Choroid plexus epithelial cell (primary cell): Measurements from ENCODE around the gene MAFF.

ENCODE experiments used
- DNase-seq: peaks from one replicate; pipeline ENCODE4 v3.0.0-alpha.2; 2010; ENCODE audit warnings: low read depth
- H3K4me3 ChIP-seq: 2 replicates; pipeline ENCODE4 v1.5.1; 2011; ENCODE audit warnings: low read depth, mild to moderate bottlenecking, control low read depth, low read length, moderate library complexity
- TF ChIP-seq, protein P1 (sequence below): conservative IDR thresholded peaks from 2 replicates; pipeline ENCODE4 v1.5.1; 2011; ENCODE audit warnings: low read depth, mild to moderate bottlenecking, control low read depth, inconsistent platforms, low read length, moderate library complexity

MAFF gene

DNA sequence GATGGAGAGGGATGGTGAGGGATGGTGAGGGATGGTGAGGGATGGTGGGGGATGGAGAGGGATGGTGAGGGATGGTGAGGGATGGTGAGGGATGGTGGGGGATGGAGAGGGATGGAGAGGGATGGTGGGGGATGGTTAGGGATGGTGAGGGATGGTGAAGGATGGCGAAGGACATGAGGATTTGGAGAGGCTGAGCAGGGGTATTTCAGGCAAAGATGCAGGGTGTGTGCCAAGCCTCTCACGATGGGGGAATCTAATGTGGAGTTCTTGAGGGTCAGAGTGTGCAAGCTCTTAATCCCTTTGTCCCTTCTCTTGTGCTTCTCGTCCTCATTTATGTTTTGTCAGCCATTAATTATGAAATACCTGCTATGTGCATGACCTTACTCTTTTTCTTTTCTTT is 12.7 kb upstream of the MAFF start:
- no peak overlapping the region for H3K4me3 ChIP-seq
- TF ChIP-seq, protein P1, sequence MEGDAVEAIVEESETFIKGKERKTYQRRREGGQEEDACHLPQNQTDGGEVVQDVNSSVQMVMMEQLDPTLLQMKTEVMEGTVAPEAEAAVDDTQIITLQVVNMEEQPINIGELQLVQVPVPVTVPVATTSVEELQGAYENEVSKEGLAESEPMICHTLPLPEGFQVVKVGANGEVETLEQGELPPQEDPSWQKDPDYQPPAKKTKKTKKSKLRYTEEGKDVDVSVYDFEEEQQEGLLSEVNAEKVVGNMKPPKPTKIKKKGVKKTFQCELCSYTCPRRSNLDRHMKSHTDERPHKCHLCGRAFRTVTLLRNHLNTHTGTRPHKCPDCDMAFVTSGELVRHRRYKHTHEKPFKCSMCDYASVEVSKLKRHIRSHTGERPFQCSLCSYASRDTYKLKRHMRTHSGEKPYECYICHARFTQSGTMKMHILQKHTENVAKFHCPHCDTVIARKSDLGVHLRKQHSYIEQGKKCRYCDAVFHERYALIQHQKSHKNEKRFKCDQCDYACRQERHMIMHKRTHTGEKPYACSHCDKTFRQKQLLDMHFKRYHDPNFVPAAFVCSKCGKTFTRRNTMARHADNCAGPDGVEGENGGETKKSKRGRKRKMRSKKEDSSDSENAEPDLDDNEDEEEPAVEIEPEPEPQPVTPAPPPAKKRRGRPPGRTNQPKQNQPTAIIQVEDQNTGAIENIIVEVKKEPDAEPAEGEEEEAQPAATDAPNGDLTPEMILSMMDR = no peak

DNA sequence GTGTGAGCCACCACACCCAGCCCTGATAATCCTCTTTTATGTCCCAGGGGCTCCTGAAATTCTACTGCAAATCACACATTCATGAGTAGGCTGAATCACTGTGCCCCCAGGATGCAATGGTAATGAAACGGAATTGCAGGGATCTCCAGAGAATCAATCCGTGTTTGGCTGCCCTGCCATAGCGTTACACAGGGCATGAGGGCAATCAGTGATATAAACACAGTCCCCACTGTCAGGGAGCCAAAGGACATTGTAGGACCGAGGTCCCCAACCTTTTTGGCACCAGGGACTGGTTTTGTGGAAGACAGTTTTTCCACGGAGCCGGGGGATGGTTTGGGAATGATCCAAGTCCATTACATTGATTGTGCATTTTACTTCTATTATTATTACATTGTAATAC is 11.2 kb upstream of the MAFF start:
- TF ChIP-seq, protein P1 = no peak
- no peak for DNase-seq

More for the DNA sequence above, 12.7 kb upstream of the MAFF start:
- DNase-seq = no peak

DNA sequence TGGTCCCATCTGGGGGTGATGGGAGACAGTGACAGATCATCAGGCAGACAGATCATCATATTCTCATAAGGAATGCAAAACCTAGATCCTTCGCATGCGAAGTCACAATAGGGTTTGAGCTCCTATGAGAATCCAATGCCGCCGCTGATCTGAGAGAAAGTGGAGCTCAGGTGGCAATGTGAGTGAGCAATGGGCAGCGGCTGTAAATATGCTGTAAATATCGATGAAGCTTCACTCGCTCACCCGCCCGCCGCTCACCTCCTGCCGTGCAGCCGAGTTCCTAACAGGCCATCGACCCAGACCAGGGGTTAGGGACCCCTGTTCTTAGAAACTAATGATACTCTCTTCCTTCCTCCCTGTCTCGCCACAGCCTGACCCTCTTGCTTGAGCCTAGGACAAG is 10.7 kb upstream of the MAFF start:
- TF ChIP-seq, protein P1 = no peak
- no peak overlapping the region for H3K4me3 ChIP-seq
- no peak for DNase-seq

More for the DNA sequence above, 11.2 kb upstream of the MAFF start:
- H3K4me3 ChIP-seq = no peak overlapping the region

DNA sequence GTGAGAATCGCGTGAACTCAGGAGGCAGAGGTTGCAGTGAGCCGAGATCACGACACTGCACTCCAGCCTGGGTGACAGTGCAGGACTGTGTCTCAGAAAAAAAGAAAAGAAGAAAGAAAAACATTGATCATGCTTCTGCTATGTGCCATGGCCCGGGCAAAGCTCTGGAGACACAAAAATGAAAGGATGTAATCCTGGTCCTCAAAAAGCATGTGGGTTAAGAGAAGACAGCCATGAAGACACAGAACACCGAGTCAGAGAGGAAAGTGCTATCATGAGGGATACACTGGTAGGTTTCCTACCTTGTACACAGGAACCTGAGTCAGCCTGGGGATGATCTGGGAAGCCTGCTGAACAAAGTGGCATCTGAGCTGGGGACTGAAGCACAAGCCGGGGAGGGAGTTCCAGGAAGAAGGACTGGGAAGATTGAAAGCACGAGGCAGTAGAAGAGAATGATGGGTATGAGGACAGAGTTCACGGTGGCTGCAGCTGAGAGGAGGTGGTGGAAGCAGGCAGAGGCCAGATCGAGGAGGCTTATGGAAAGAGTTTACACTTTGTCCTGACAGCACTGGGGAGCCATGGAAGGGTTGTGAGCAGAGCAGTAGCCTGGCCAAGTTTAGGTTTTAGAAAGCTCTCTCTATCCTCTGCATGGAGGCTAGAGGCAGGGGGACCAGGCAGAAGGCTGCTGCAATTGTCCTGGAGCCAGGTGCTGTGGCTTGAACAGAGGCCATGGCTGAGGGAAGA is 9.9 kb upstream of the MAFF start:
- TF ChIP-seq, protein P1 = no peak
- no peak overlapping the region for H3K4me3 ChIP-seq
- DNase-seq = no peak

DNA sequence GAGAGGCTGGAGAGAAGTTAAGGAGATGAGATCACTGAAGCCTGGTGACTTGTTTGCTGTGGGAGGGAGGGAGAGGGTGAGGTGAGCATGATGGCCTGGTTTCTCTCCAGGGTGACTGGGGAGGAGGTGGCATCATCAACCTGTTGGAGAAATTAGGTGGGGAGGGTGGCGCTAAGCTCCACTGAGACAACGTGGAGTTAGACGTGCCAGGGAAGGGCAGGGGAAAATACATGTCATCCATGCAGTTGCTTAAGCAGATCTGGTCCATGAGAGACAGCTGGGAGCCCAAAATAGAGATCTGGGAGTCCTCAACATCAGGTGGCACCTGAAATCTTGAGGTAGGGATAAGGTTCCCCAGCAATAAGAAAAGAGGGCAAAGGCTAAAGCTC is 9.3 kb upstream of the MAFF start:
- TF ChIP-seq, protein P1 = no peak
- no peak overlapping the region for H3K4me3 ChIP-seq
- no peak for DNase-seq

DNA sequence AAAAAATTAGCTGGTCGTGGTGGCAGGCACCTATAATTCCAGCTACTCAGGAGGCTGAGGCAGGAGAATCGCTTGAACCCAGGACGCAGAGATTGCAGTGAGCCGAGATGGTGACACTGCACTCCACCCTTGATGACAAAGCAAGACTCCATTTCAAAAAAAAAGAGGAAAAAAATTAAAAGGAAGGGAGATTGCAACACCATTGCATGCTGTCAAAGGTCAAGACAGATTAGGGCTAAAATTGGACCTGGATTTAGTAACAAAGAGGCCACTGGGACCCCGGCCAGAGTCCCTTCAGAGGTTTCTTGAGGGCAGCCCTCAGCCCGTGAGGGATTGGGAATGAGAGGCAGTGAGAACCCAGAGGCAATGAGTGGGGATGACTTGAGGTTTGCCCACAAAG is 8.2 kb upstream of the MAFF start:
- no peak for DNase-seq
- no peak overlapping the region for H3K4me3 ChIP-seq
- TF ChIP-seq, protein P1 = no peak

DNA sequence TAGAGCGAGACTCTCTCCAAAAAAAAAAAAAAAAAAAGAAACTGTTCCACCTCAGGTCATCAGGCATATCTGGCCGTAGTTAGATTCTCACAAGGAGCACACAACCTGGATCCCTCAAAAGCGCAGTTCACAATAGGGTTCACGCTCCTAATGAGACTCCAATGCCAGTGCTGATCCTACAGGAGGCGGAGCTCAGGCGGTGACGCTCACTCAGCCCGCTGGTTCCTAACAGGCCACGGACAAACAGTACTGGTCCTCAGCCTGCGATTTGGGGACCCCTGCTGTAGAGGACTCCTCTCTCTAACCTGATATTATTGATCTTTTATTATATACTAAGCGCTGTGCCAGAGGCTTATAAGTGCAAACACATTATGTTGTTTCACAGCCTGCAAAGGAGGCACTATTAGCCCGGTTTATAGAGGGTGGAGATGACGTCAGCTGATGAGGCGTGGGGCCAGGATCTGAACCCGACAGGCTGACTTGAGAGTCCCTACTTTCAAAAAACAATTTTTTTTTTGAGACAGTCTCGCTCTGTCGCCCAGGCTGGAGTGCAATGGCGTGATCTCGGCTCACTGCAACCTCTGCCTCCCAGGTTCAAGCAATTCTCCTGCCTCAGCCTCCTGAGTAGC is 4.9 kb upstream of the MAFF start:
- DNase-seq = no peak
- TF ChIP-seq, protein P1 = no peak
- H3K4me3 ChIP-seq = no peak overlapping the region
